Stimulated activated CD4-positive, alpha-beta T cell treated with anti-CD3 and anti-CD28 coated beads, TNF-alpha, amount 100 ng/mL, for 4 hours (primary cell): ENCODE results near the gene PRDM4.
"Not testable (repeated sequence)": the region's sequence is repeated elsewhere in the genome, so short reads cannot be mapped to it uniquely, and the experiment has no call there.

Experiments used
- DNase-seq, 3 experiments: peaks; one replicate each; pipeline ENCODE4 v3.0.0-alpha.2; 2020; ENCODE audit warnings: low read depth in 3 of 3

The PRDM4 gene

GRCh38 chr12:107774349-107775029, 13.6 kb upstream of the PRDM4 start, which contains the start of gene ASCL4:
ASCL4 (plus strand) TSS chr12:107774704; CDS start chr12:107775219, 515 bp downstream.
- DNase-seq = no peak

GRCh38 chr12:107767466-107767865, 6.5 kb upstream of the PRDM4 start:
- no peak for DNase-seq

- DNase-seq = no peak
These were observed 4.4 kb upstream of the PRDM4 start for GRCh38 chr12:107765316-107765715.

GRCh38 chr12:107764626-107765025, 3.7 kb upstream of the PRDM4 start:
- DNase-seq = no peak

- no peak for DNase-seq
These were observed 1.9 kb upstream of the PRDM4 start for GRCh38 chr12:107762874-107763273.

- no peak for DNase-seq
These were observed 566 bp upstream of the PRDM4 start for GRCh38 chr12:107761502-107761904.

- peak in 2 of 3 experiments; percentile 14 to 23 for DNase-seq
These were observed 629 bp downstream of the PRDM4 start for GRCh38 chr12:107760207-107760808.

GRCh38 chr12:107759410-107759809, 1.5 kb downstream of the PRDM4 start:
- DNase-seq = no peak

GRCh38 chr12:107749083-107749482, 11.9 kb downstream of the PRDM4 start:
- DNase-seq = no peak

- DNase-seq = no peak
These were observed 12.5 kb downstream of the PRDM4 start for GRCh38 chr12:107748472-107748871.

GRCh38 chr12:107736914-107737313, 24.0 kb downstream of the PRDM4 start:
- no peak for DNase-seq

- DNase-seq = no peak
These were observed 25.2 kb downstream of the PRDM4 start for GRCh38 chr12:107735763-107736162.

GRCh38 chr12:107734139-107734538, 26.8 kb downstream of the PRDM4 start:
- DNase-seq = no peak

GRCh38 chr12:107732365-107732764, 28.6 kb downstream of the PRDM4 start:
- DNase-seq = no peak

- no peak for DNase-seq
These were observed 29.6 kb downstream of the PRDM4 start for GRCh38 chr12:107731366-107731765.

GRCh38 chr12:107730618-107731341, 30.2 kb downstream of the PRDM4 start:
- no peak for DNase-seq

GRCh38 chr12:107727742-107728141, 33.2 kb downstream of the PRDM4 start:
- not testable (repeated sequence) for DNase-seq

- not testable (repeated sequence) for DNase-seq
These were observed 33.6 kb downstream of the PRDM4 start for GRCh38 chr12:107727327-107727726.

- no peak for DNase-seq
These were observed 42.3 kb downstream of the PRDM4 start for GRCh38 chr12:107718606-107719005.

GRCh38 chr12:107715780-107716179, 45.2 kb downstream of the PRDM4 start:
- DNase-seq = no peak

GRCh38 chr12:107705522-107705921, 55.4 kb downstream of the PRDM4 start:
- DNase-seq = not testable (repeated sequence)

- DNase-seq = no peak
These were observed 56.9 kb downstream of the PRDM4 start for GRCh38 chr12:107704041-107704440.

GRCh38 chr12:107702106-107702505, 58.8 kb downstream of the PRDM4 start:
- DNase-seq = no peak
